CD4-positive, CD25-positive, alpha-beta regulatory T cell (primary cell): ENCODE data around the gene DYNC1H1. TPM values are rescaled to one million over a fixed set of nuclear protein-coding genes. Genes with fewer than 3 reads are reported as not detected.

Experiments used
- ATAC-seq, 2 donors: fragments of 150-1000 bp; cut with Tn5 transposase; one replicate each; pipeline ENCODE4 v1.10.0; 2021; ENCODE audit warnings: low read depth in 2 of 2, moderate number of reproducible peaks in 2 of 2, moderate library complexity in 1 of 2
- DNase-seq, 3 donors: peaks; one replicate each; pipeline versions ENCODE4 v3.0.0 to v3.0.0-alpha.2; 2012 to 2022; ENCODE audit warnings: mixed read lengths in 1 of 3
- H3K27ac ChIP-seq: one replicate; pipeline ENCODE4 v1.7.0; 2013; ENCODE audit warnings: mild to moderate bottlenecking, low read length; ENCODE audit not compliant: insufficient read depth, poor library complexity, severe bottlenecking
- H3K27me3 ChIP-seq: one replicate; pipeline ENCODE4 v1.7.0; 2013; ENCODE audit warnings: low read length; ENCODE audit not compliant: control insufficient read depth, insufficient read depth
- H3K36me3 ChIP-seq: one replicate; pipeline ENCODE4 v1.7.0; 2013; ENCODE audit warnings: mild to moderate bottlenecking, low read length, moderate library complexity; ENCODE audit not compliant: control insufficient read depth, insufficient read depth
- H3K4me1 ChIP-seq: 2 replicates; pipeline ENCODE4 v1.7.0; 2013; ENCODE audit warnings: mild to moderate bottlenecking, low read length; ENCODE audit not compliant: insufficient read depth, control insufficient read depth, poor library complexity, severe bottlenecking
- H3K4me3 ChIP-seq: one replicate; pipeline ENCODE4 v1.7.0; 2013; ENCODE audit warnings: low read depth, mild to moderate bottlenecking, low read length, moderate library complexity
- H3K9me3 ChIP-seq, 2 experiments: 1 replicate in 1 of 2; 2 replicates in 1 of 2; pipeline ENCODE4 v1.7.0; 2013; ENCODE audit warnings: low read length in 2 of 2, mild to moderate bottlenecking in 1 of 2, moderate library complexity in 1 of 2; ENCODE audit not compliant: control insufficient read depth in 2 of 2
- H3K27ac Mint-ChIP-seq, 3 donors: one replicate each; pipeline ENCODE4 v1.8.0; 2020 to 2022; ENCODE audit warnings: mild to moderate bottlenecking in 3 of 3, mixed read lengths in 3 of 3, moderate library complexity in 2 of 3
- H3K27me3 Mint-ChIP-seq: one replicate; pipeline ENCODE4 v1.8.0; 2022; ENCODE audit warnings: mild to moderate bottlenecking, mixed read lengths
- H3K36me3 Mint-ChIP-seq: one replicate; pipeline ENCODE4 v1.8.0; 2020; ENCODE audit warnings: mixed read lengths
- H3K4me1 Mint-ChIP-seq, 4 donors: one replicate each; pipeline ENCODE4 v1.8.0; 2020 to 2022; ENCODE audit warnings: mixed read lengths in 4 of 4, mild to moderate bottlenecking in 1 of 4
- H3K4me3 Mint-ChIP-seq, 4 donors: one replicate each; pipeline ENCODE4 v1.8.0; 2020 to 2022; ENCODE audit warnings: mild to moderate bottlenecking in 4 of 4, mixed read lengths in 4 of 4, moderate library complexity in 3 of 4
- H3K9me3 Mint-ChIP-seq, 7 donors: one replicate each; pipeline ENCODE4 v1.8.0; 2020 to 2022; ENCODE audit warnings: mixed read lengths in 7 of 7, mild to moderate bottlenecking in 3 of 7, moderate library complexity in 2 of 7
- polyA plus RNA-seq, 4 donors: library from polyadenylated mRNA; unstranded; fragments of 300-500 nt; fragmentation: Illumina TruSeq; gene quantifications; one replicate each; pipeline ENCODE4 v1.2.3, GENCODE V29; 2021
- total RNA-seq: library from RNA; stranded (reverse); gene quantifications from one replicate; pipeline ENCODE4 v1.2.3, GENCODE V29; 2022

Gene DYNC1H1
- total and polyA plus RNA-seq, 5 donors from 2014 or later = 23.6 to 314 (median 34.7) TPM

DNA sequence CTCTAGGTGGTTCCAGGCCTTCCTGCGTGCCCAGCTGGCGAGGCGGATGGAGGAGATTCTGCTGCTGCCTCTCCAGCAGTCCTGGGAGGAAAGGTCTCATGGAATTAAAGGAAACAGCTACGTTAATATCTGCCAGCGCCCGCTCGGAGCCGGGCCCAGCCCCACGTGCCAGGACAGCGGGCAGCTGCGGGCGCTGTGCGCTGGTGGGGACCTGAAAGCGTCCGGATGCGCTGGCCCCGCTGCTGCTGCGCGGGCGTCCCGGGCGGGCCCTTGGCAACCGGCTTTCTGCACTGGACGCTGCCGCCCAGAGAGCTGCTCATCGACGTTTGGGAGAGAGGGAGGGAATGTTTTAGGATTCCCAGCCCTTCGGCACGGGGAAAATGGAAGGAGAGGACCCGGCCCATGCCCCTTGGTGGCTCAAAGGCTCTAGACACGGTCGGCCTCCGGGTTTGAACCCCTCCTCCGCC, 8.6 kb upstream of the DYNC1H1 start:
- Mint-ChIP-seq H3K27me3 (no peaks in the 10 kb centered on the region), H3K9me3 (no peaks in the 10 kb centered on the region), H3K36me3 (peaks cover 4% of the 10 kb centered on the region), H3K27ac (no peak overlapping the region), H3K4me3 (no peak overlapping the region), H3K4me1 (peaks cover 0 to 13% (median 3%) of the 10 kb centered on the region in 4 donors)
- DNase-seq (no peak), ATAC-seq (no peak)
- no peak overlapping the region for H3K27ac ChIP-seq
- no peaks in the 10 kb centered on the region for H3K27me3 ChIP-seq
- H3K36me3 ChIP-seq = no peaks in the 10 kb centered on the region
- no peaks in the 10 kb centered on the region for H3K4me1 ChIP-seq
- no peak overlapping the region for H3K4me3 ChIP-seq
- no peaks in the 10 kb centered on the region for H3K9me3 ChIP-seq

DNA sequence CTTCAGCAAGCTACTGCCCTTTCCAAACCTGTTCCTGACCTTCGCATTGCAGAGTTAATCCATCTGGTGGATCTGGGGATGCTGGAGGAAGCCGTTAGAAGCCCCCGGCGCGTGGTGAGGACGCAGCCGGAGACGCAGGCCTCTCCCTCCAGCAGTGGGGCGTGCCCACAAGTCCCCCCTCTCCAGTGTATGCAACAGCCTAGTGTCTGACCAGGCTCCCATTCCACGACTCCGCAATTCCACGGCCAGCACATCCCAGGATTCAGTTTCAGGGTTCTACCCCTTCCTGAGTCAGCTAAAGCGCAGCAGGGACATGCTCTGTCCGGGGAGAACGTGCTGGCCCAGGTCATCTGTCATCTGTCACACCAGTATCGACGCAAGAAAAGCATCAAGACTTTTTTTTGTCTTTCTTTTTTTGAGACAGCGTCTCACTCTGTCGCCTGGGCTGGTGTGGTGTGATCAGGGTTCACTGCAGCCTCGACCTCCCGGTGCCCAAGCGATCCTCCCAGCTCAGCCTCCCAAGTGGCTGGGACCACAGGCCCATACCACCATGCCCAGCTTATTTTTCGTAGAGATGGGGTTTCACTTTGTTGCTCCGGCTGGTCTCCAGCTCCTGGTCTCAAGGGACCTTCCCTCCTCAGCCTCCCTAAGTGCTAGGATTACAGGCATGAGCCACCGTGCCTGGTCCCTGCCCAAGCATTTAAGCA, 8.0 kb upstream of the DYNC1H1 start:
- Mint-ChIP-seq H3K27ac (peak overlapping the region in 1 of 3 donors; percentile 56), H3K4me3 (peak overlapping the region in 1 of 4 donors; percentile 25), H3K9me3 (no peaks in the 10 kb centered on the region), H3K36me3 (peaks cover 4% of the 10 kb centered on the region), H3K4me1 (peaks cover 0 to 15% (median 8%) of the 10 kb centered on the region in 4 donors), H3K27me3 (no peaks in the 10 kb centered on the region)
- Histone ChIP-seq H3K4me3 (no peak overlapping the region), H3K36me3 (no peaks in the 10 kb centered on the region), H3K27me3 (no peaks in the 10 kb centered on the region), H3K27ac (no peak overlapping the region), H3K9me3 (no peaks in the 10 kb centered on the region), H3K4me1 (peaks cover 5% of the 10 kb centered on the region)
- DNase-seq (no peak), ATAC-seq (no peak)

DNA sequence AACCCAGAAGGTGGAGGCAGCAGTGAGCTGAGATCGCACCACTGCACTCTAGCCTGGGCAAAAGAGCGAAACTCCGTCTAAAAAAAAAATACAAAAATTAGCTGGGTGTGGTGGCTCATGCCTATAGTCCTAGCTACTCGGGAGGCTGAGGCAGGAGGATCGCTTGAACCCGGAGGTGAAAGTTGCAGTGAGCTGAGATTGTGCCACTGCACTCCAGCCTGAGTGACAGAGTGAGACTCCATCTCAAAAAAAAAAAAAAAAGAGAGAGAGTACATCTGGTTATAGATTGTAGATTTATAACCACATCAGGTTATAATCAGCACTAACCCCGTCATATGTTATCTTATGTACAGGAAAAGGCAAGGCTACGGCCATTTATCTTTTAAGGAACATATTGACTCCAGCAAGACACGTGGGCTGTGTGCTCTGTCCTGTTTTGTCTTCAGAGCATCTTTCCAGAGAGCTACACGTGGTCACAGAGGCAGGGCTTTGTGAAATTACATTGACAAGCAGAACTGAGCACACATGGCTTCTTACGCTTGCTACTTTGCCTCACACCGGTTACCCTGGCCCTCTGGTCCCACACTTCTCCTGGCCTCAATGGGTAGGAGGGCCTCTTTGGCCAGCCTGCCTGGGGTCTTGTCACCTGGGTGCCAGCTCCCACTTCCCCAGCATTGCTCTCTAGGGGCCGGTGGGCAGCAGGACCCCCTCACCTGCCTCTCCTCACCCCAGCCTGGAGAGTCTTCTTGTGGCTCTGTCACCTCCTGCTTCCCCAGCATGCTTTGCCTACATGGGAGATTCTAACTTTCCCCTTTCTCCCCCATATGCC, 6.8 kb upstream of the DYNC1H1 start:
- Histone ChIP-seq H3K4me3 (no peak overlapping the region), H3K27ac (no peak overlapping the region), H3K36me3 (no peaks in the 10 kb centered on the region), H3K9me3 (no peaks in the 10 kb centered on the region), H3K4me1 (peaks cover 6% of the 10 kb centered on the region), H3K27me3 (no peaks in the 10 kb centered on the region)
- Mint-ChIP-seq H3K36me3 (peaks cover 4% of the 10 kb centered on the region), H3K9me3 (no peaks in the 10 kb centered on the region), H3K27me3 (no peaks in the 10 kb centered on the region), H3K4me3 (peak overlapping the region in 1 of 4 donors; percentile 10), H3K27ac (no peak overlapping the region), H3K4me1 (peaks cover 0 to 17% (median 9%) of the 10 kb centered on the region in 4 donors)
- DNase-seq (no peak), ATAC-seq (no peak)

DNA sequence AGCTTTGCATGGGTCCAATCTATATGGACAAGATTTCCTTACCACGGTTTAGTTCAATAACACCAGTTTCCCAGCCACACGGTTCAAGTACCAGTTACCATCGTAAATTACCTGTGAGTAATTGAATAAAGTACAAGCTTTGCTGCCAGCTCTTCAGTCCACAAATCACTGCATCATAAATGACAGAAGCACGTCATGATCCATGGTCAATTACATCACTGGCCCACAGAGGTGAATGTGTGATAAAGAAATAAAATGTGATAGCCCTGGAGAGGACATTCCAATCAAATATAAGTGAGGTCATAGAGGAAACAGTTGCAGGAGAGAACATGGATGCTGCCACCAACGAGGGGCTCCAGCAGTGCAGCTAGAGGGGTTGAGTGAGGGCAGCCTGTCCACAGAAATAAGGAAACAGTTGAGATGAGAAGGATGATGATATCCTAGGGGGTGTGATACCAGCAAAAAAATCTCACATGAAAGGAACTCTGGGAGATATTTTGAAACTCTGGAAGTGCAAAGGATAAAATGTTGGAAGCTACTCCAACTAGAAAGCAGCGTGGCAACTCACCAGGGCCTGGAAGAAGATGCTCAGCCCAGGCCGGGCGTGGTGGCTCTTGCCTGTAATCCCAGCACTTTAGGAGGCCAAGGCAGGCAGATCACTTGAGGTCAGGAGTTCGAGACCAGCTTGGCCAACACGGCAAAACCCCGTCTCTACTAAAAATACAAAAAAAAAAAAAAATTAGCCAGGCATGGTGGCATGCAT, 5.8 kb upstream of the DYNC1H1 start:
- H3K9me3 Mint-ChIP-seq = no peaks in the 10 kb centered on the region
- H3K27ac ChIP-seq = no peak overlapping the region
- ATAC-seq = no peak
- peaks cover 4% of the 10 kb centered on the region for H3K36me3 Mint-ChIP-seq
- no peak for DNase-seq
- no peaks in the 10 kb centered on the region for H3K27me3 ChIP-seq
- H3K27me3 Mint-ChIP-seq = no peaks in the 10 kb centered on the region
- no peak overlapping the region for H3K4me3 ChIP-seq
- no peaks in the 10 kb centered on the region for H3K9me3 ChIP-seq
- H3K27ac Mint-ChIP-seq = no peak overlapping the region
- H3K4me1 Mint-ChIP-seq = peaks cover 0 to 17% (median 9%) of the 10 kb centered on the region in 4 donors
- H3K4me3 Mint-ChIP-seq = peak overlapping the region in 1 of 4 donors; percentile 21
- no peaks in the 10 kb centered on the region for H3K36me3 ChIP-seq
- H3K4me1 ChIP-seq = peaks cover 6% of the 10 kb centered on the region

DNA sequence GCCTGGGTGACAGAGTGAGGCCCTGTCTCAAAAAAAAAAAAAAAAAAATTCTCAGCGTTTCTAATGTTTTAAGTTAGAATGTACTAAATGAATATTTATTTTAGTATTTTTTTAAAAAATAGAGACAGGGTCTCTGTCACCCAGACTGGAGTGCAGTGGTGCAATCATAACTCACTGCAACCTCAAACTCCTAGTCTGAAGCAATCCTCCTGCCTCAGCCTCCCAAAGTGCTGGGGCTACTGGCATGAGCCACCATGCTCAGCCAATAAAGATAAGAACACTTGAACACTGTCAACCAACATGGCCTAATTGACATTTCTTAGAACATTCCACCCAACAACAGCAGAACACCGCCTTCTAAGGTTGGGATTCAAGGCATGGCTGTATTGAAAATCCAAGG, 5.1 kb upstream of the DYNC1H1 start:
- Mint-ChIP-seq H3K4me1 (peaks cover 4 to 22% (median 14%) of the 10 kb centered on the region in 4 donors), H3K4me3 (no peak overlapping the region)
- no peak overlapping the region for H3K4me3 ChIP-seq

DNA sequence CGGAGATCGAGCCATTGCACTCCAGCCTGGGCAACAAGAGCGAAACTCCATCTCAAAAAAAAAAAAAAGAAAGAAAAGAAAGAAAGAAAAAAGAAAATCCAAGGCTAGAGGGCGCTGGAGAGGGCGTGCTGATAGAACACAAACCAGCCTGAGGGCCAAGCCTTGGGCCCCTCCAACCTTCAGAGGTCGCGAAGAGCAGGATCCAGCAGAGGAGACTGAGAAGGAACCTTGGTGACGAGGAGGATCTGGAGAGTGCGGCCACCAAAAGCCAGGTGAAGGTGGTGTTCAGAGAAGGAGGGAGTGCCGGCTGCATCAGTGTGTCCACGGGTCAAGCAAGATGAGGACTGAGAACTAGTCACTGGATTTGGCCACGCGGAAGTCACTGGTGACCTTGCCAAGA, 4.1 kb upstream of the DYNC1H1 start:
- Mint-ChIP-seq H3K27ac (peak overlapping the region in 1 of 3 donors; percentile 30), H3K4me3 (peak overlapping the region in 1 of 4 donors; percentile 80), H3K27me3 (no peaks in the 10 kb centered on the region), H3K36me3 (no peaks in the 10 kb centered on the region), H3K4me1 (peaks cover 4 to 23% (median 14%) of the 10 kb centered on the region in 4 donors), H3K9me3 (no peaks in the 10 kb centered on the region)
- Histone ChIP-seq H3K4me1 (peaks cover 7% of the 10 kb centered on the region), H3K27ac (no peak overlapping the region), H3K4me3 (no peak overlapping the region), H3K36me3 (no peaks in the 10 kb centered on the region), H3K9me3 (no peaks in the 10 kb centered on the region), H3K27me3 (no peaks in the 10 kb centered on the region)
- DNase-seq (peak in 1 of 3 donors; percentile 26), ATAC-seq (no peak)

More for the DNA sequence above, 5.1 kb upstream of the DYNC1H1 start:
- ATAC-seq = no peak
- H3K27me3 ChIP-seq = no peaks in the 10 kb centered on the region
- H3K36me3 ChIP-seq = no peaks in the 10 kb centered on the region
- H3K9me3 Mint-ChIP-seq = no peaks in the 10 kb centered on the region
- peaks cover 6% of the 10 kb centered on the region for H3K4me1 ChIP-seq
- DNase-seq = no peak
- no peaks in the 10 kb centered on the region for H3K9me3 ChIP-seq
- no peaks in the 10 kb centered on the region for H3K27me3 Mint-ChIP-seq
- no peak overlapping the region for H3K27ac ChIP-seq
- no peak overlapping the region for H3K27ac Mint-ChIP-seq
- peaks cover 4% of the 10 kb centered on the region for H3K36me3 Mint-ChIP-seq

DNA sequence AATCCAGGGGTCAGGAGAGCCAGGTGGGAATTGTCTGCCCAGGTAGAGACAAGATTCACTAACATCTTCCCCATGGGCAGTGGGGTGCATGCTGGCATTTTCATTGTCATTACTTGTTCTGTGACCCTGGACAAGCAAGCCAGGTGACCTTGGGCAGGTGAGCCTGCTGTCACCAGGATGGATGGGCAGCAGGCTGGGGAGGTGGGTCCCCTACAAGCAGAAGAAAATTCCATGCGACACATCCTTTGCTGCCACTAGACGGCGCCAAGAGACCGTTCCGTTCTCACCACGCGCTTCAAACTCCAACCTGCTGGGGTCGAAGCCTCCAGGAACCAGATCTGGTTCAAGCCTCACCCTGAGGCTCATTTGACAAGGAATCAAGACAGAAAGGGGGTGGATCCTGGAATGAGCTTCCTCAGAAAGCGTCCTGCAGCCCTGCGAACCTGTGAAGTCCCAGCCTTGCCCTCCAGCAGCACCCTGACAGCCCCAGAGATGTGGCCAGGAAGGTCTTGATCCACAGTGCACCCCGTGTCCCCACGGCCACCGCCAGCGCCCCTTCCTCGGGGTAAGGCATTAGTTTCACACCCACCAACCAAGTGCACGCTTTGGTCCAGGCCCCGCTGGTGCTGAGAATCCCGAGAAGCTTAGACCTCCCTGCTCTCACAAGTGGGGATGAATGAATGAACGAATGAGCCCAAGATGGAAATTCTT, 3.2 kb upstream of the DYNC1H1 start:
- ATAC-seq (peak in 1 of 2 donors; percentile 32), DNase-seq (peak; percentile 61 to 86 (median 73))
- H3K4me3 Mint-ChIP-seq = peak overlapping the region in 3 of 4 donors; percentile 38 to 85 (median 42)
- no peaks in the 10 kb centered on the region for H3K9me3 Mint-ChIP-seq
- no peak overlapping the region for H3K27ac ChIP-seq
- no peaks in the 10 kb centered on the region for H3K36me3 Mint-ChIP-seq
- peaks cover 16% of the 10 kb centered on the region for H3K4me1 ChIP-seq
- H3K27me3 ChIP-seq = no peaks in the 10 kb centered on the region
- H3K9me3 ChIP-seq = no peaks in the 10 kb centered on the region
- H3K4me3 ChIP-seq = no peak overlapping the region
- no peaks in the 10 kb centered on the region for H3K36me3 ChIP-seq
- no peaks in the 10 kb centered on the region for H3K27me3 Mint-ChIP-seq
- peaks cover 12 to 31% (median 21%) of the 10 kb centered on the region in 4 donors for H3K4me1 Mint-ChIP-seq
- H3K27ac Mint-ChIP-seq = peak overlapping the region in 2 of 3 donors; percentile 30 to 83
